Activated effector memory CD4-positive, alpha-beta T cell treated with Interleukin-2 at 50 U/mL for 16 hours (primary cell): Measurements from ENCODE around the gene DPP8.
"Not testable (repeated sequence)": the region's sequence is repeated elsewhere in the genome, so short reads cannot be mapped to it uniquely, and the experiment has no call there.

Source experiments
- DNase-seq: peaks from one replicate; pipeline ENCODE4 v3.0.0-alpha.2; 2020

Gene DPP8

DNA sequence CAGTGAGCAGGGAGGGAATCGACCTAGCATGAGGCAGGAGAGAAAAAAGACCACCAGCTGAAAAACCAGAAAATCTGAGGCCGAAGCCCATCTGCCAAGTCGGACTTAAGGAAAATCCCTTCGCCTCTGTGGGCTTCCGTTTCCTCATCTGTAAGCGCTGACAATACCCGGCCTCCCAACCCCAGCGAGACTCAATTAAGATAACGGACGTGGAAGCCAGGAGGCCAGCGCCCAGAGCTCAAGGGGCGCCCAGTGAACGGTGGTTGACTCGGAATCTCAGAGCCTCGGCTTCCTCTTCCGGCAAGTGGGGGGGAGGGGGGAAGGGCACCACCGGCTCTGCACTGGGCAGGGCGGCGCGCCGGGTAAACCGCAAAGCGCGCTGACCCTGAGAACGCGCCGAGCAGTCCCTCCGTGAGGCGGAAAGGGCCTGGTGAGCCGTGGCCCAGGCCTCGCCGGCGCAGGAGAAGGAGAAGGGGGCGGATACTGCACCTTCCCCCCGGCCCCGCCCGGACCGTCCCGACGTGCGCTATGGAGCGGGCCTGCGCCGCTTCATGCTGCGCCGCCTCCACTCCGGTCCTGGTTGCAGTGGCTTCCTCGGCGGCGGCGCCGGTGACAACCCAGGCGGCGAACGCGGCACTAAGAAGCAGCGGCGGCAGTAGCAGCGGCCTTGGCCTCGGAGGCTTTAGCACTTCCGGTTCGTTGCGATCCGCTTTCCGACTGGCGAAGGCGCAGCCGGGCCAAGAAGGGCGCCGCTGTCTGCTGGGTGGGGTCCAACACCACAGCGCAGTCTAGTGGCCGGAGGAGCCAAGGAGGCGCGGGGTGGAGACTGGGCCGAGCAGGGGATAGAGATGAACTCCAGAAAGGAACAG is at the start of gene DPP8:
TSS of gene DPP8 (minus strand) at position 693 of the 869 bp plus-strand sequence. CDS start 5,136 bp downstream, outside the sequence.
- peak; percentile 95 for DNase-seq

DNA sequence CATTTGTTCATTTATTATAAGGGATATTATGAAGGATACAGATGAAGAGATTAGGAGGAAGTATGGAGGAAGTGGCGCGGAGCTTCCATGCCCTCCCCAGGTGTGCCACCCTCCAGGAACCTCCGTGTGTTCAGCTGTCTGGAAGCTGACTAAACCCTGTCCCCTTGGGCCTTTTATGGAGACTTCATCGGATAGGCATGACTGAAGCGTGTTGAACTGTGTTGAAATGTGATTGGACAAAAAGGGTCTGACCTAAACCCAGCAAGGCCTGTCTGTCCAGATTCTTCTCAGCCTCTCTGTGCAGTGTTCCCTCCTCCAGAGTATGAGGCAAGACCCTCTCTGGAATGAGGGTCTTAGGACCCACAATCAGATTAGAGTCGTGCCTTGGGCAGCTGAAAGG is 44.4 kb upstream of the DPP8 start:
- no peak for DNase-seq

DNA sequence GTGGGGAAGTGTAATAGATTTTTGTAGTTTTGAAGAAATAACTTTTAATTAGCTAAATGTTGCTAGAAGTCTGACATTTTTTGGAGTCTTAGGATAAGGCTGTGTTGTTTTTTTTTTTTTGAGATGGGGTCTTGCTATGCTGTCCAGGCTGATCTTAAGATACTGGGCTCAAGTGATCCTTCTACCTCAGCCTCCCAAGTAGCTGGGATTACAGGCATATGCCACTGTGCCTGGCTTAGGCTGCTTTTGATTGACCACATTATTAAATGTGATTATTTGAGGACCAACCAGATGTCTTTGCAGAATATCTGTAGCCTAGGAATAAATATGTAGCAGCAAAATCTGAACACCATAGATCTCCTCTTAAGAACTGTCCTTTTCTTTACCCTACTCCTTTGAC is 42.5 kb upstream of the DPP8 start:
- DNase-seq = no peak

DNA sequence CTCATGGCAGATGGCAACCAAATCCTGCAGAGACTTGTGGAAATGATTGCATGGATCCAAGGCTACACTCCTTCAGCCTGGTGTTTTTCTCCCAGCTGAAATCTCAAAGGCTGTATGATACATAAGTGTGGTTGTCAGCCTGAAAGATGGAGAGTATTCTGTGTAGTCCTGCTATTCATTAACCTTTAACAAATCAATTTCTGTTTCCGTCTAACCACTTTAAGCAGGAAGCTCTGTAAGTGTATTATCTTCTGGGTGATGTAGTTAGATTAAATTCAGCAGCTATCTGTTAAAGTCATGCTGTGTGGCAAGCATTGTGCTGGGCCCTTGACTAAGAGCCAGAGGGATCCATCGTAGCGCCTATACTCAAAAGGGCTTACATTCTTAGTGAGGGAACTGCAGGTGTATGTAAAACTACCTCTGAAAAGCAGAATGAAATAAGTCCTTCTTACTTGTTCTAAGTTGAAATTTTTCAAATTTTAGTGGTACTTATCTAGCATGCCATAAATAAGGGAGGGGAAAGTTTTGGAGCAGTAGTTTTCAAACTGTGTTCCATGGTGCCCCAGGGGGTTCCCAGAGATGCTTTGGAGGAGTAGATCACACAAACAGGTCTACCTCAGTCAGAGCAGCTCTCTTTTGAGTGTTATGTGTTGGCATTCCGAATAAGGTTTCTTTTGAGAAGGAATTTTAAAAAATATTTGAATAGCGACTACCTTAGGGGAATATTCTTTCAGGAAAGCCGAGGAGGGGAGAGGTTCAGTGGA is 41.7 kb upstream of the DPP8 start:
- no peak for DNase-seq

DNA sequence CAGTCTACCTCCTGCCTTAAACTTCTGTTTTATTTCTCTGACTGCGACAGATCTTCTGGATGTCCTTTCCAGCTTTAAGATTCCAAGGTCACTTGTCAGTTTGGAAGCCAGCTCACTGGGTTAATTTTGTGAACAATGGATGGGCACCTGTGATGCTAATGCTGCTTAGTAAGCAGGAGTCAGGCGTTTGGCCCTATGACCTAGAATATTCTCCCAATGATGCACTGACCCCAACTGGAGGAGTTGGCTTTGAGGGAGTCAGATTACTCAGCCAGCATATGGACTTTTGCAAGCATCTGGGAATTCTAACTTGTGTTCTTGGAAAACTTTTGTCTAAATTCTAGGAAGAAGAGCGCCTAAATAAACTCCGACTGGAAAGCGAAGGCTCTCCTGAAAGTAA is 40.8 kb upstream of the DPP8 start:
- no peak for DNase-seq

DNA sequence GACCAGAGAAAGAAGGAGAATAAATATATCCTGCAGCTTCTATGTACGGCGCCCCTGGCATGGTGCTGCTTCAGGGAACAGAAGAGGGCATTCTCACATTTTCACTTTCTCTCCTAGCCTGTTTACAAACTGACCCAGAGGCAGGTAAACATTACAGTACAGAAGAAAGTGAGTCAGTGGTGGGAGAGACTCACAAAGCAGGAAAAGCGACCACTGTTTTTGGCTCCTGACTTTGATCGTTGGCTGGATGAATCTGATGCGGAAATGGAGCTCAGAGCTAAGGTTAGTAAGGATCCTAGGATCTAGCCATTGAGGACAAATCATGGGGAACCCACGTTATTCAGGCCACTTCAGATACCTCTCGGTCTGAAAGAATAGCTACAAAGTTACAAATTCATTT is 39.1 kb upstream of the DPP8 start:
- no peak for DNase-seq

DNA sequence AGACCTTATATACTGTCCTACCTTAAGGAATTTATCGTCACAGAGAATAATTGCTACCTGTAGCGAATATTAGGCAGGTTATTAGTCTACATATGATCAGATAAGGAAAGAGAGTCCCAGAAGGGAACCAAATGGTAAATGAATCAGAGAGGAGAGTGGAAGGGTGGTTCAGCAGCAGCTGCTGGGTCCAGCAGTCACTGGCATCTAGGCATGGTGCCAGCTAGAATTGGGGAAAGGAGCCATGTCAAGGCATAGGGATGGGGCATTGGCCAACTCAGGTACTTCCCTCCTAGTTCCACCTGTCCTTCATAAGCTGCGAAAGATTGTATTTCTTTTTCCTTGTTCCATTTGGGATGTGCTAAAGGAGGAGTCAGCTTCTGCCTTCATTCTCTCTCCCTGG is 36.2 kb upstream of the DPP8 start:
- no peak for DNase-seq

DNA sequence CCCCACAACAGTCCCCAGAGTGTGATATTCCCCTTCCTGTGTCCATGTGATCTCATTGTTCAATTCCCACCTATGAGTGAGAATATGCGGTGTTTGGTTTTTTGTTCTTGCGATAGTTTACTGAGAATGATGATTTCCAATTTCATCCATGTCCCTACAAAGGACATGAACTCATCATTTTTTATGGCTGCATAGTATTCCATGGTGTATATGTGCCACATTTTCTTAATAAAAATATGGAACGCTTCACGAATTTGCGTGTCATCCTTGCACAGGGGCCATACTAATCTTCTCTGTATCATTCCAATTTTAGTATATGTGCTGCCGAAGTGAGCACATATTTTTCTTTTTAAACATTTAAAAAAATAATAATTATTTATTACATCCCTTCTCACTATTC is 35.4 kb upstream of the DPP8 start:
- DNase-seq = not testable (repeated sequence)

DNA sequence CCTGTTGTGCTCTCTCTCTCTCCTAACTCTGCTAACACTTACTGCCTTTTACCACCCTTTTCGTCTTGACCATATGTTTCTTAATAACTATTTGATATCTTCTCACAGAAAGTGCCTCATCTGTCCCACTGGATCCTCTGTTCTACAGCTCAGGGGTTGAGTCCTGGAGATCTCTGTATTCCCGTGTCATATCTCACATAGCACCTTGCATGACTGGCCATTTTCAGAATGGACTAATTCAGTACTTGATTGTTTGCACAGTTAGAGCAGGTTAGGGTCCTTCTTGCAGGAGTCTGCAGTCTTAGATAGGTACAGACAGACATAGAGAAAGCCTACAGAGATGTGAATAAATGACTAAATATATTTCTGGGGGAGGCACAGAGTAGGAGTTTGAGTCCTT is 33.7 kb upstream of the DPP8 start:
- no peak for DNase-seq

DNA sequence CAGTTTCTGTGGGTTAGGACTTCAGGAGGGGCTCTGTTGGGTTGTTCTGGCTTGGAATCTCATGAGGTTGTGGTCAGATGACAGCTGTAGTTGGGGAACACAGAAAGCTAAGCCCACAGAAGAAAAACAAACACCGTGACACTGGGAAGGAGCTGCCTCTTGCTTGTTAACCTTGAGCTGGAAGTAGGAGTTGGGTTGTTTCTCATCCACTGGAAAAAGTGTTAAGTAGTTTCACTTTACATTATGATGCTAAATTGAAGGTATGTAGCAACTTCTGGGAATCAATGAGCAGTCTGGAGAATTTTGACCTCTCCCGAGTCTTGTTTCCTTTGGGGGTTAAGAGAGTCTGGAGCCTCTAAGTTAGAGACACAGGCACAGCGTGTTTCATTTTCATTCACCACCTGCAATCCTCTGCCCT is 33.2 kb upstream of the DPP8 start:
- no peak for DNase-seq

DNA sequence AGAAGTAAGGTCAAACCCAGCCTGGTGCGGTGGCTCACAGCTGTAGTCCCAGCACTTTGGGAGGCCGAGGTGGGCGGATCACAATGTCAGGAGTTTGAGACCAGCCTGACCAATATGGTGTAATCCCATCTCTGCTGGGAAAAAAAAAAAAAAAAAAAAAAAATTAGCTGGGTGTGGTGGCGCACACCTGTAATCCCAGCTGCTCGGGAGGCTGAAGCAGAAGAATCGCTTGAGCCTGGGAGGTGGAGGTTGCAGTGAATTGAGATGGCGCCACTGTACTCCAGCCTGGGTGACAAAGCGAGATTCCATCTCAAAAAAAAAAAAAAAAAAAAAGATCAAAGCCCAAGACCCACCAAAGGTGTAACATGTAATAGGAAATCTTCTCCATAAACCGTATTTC is 31.8 kb upstream of the DPP8 start:
- DNase-seq = not testable (repeated sequence)

DNA sequence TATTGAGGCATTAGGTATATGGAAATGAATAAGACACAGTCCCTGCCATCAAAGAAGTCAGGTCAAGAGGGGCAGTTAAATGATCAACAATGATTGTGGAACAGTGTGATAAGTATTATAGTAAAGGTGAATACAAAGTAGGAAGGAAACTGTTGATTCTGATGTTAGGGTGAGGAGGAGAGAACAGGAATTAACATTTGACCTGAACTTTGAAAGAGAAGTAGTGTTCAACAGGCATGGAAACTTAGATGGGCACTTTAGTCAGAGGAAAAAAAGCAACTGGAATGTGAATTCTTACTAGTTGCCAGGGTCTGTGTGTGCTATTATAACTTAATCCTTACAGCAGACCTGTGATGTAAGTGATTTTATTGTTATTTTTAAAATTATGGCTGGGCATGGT is 30.4 kb upstream of the DPP8 start:
- DNase-seq = no peak

DNA sequence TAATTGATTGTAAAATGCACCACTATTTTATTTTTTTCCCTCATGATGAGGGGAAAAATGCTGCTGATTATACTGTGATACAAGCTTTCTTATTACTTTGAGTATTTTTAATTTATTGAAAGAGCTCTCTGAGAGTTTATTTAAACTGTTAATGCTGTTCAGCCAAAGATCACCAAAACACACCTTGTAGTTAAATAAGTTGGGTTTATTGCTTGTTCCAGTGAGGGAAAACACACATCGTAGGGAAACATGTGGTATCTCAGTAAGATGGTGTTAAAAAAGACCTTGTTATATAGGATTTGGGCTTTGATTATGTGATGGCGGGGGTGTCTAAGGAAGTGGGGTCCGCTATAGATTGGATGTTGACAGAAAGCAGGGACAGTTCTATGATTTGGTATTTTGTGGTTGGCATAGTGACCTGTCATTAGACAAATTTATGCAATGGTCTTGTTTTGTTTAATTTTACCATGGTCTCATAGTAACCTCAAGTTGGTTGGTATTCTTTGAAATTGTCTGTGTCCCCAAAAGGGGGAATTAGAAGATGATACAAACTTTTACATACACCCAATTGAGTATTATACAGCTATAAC is 23.8 kb upstream of the DPP8 start:
- DNase-seq = no peak

DNA sequence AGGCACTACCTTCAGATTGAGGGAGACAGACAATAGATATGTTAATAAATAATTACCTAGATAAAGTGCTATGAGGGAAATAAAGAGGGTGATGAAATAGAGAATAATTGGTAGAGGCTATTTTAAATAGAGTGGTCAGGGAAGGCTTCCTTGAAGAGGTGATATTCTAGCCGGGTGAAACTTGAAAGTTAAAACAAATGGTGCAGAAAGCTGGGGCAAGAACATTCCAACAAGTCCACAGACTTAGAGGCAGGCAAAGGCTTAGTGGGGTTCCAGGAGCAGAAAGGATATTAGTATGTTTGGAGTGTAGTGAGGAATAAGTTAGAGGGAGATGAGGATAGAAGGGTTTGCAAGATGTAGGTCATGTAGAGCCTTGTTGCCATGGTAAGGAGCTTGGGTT is 22.8 kb upstream of the DPP8 start:
- no peak for DNase-seq

DNA sequence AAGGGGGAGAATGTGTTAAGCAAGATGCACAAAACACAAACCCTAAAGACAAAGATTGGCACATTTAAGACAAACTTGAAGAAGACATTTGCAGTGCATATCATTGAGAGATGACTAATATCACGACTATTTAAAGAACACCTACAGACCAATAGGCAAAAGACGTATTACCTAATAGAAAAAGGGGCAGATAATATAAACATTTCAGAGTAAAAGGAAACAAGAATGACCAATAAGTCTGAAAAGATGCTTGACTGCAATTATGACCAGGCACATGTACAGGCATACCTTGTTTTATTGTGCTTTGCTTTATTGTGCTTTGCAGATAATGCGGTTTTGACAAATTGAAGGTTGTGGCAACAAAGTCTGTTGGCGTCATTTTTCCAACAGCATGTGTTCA is 17.7 kb upstream of the DPP8 start:
- no peak for DNase-seq

DNA sequence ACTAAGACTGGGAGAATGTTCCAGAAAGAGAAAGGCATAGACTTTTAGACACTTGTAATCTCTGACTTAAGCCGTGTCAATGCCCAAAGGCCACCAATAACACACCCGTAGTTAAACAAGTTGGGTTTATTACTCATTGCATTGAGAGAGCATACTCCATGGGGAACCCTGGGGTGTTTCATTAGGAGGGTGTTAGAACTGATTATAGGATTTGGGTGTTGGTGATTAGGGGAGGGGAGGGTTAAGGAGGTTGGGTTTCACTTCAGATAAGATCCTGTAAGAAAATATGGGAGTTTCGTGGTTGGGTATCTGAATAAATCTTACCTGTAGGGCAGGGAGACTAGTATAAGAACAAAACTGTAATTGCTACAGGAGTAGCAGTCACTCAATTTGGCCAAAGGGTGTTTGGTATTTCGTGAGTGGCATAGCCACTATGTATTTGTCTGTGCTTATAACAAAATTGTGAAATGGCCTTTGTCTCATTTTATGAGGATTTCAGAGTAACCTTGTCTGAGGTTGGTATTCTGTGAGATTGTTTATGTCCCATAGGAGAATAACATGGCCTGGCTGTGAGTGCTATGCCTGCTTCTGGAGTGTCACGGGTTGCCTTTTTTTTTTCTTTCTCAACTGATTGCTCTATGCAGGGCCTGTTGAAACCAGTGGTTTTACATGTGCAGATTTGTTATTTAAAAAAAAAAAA is 15.7 kb upstream of the DPP8 start:
- DNase-seq = no peak

DNA sequence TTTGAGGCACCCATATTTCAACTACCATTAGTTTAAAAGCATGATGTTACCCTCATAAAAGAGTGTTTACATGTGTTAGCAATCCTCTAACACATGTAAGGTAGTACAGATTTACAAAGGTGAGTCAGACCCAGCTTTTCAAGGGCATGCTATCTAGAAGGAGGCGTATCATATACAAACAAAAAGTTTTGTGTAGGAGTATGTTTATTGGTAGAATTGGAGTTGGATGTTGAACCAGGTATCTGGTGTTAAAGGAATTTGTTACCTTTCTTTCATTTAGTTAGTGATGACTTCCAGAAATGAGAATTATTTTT is 15.2 kb upstream of the DPP8 start:
- no peak for DNase-seq

DNA sequence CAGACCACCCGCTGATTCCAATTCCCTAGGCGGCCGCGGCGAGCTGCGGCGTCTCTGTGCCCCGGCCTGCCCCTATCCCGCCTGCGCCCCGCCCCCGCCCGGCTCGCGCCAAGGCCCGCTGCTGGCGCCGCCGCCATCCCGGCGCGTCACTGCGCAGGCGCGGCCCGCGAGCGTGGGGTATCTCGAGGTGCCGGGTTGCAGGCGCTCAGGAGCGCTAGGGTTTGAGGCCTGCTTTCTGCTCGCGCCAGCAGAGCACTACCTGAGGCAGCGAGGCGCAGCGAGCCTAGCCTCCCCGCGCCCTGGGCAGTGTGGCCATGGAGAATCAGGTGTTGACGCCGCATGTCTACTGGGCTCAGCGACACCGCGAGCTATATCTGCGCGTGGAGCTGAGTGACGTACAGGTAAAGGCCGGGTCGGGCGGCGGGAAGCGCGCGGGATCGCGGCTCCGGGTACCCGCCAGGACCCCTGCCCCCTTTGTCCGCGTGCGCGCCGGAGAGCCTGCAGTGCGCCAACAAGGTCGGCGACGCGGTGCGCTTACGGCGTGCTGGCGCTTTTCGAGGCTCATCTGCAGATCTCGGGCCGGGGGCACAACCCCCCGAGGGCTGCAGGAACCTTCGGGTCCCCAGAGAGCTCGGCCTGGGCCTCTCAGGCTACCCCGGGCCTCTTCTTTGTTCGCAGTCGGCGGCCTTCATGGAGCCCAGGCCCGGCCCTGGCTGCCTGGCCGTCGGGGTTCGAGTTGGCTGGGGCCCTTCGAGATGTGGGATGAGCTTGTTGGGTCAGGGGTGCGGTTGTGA is 13.0 kb upstream of the DPP8 start, which contains the start of gene HACD3:
TSS of gene HACD3 (plus strand) at position 146 of the 794 bp plus-strand sequence. CDS start at position 315, 169 bp downstream.
- peak; percentile 80 for DNase-seq

DNA sequence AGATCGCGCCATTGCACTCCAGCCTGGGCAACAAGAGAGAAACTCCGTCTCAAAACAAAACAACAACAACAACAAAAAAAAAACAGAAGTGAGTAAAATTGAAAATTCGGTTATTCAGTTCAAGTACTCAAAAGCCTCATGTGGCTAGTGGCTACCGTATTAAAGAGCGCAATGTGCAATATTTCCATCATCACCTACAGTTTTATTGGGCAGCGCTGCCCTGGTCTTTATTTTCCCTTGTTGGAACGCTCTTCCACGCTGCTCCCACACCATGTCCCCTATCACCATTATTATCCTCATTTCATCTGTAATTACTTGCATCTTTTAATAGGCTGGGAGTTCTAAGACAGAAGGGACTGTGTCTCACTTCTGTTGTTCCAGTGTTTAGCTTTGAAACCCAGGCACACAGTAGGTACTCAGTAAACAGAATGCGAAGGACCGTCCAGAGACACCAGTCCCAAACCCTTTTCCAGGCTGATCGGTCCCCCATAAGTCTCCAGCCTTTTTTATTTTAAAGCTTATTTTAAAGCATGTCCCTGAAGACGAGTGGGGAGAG is 12.4 kb upstream of the DPP8 start:
- DNase-seq = no peak

DNA sequence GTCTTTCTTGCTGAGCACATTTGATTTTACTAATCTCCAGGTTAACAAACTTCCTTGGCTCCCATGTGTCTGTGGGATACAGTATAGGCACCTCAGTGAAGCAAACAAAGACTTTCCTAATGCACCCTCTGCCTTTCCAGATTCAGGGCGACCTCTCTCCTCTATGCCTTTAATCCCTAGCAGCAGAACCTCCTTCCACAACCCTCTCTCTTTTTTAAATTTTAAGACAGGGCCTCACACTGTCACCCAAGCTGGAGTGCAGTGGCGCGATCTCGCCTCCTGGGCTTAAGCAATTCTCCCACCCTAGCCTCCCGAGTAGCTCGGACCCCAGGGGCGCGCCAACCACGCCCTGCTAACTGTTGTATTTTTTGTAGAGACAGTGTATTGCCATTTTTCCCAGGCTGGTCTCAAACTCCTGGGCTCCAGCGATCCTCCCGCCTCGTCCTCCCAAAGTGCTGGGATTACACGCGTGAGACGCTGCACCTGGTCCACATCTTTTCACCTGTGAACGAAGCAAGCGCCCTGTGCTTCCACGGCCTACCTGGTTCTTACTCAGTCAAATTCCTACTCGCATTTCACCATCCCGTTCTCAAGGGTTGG is 11.1 kb upstream of the DPP8 start:
- DNase-seq = no peak

DNA sequence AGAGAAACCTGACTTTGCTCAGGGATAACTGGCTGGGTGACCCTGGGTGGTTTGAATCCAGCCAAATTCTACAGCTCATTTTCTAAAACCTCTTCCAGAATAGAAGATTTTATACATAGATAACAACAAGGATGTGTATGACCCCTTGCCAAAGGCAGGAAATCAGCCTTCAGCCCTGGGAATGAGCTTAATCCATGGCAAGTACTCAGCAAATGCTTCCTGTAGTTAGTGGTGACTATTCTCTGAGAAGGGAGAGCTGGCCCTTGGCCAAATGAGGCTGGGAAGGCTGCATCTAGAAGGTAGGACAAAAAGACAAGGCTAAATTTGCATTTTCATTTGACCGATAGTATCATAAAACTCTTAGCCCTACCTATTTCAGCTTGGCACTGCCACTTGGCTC is 8.1 kb upstream of the DPP8 start:
- no peak for DNase-seq

DNA sequence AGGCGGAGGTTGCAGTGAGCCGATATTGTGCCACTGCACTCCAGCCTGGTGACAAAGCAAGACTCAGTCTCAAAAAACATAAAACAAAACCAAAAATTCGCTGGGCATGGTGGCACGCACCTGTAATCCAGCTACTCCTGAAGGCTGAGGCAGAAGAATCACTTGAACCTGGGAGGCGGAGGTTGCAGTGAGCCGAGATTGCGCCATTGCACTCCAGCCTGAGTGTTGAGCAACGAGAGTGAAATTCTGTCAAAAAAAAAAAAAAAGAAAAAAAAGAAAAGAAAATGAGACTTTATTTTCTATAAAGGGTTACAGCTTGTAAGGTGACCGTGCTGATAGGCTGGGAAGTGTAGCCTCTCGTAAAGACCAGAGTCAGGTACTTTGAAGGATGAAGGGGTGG is 6.7 kb upstream of the DPP8 start:
- no peak for DNase-seq
